GM12878 (cell line): ENCODE data around the gene MTA3. TPM values are rescaled to one million over a fixed set of nuclear protein-coding genes. Genes with fewer than 3 reads are reported as not detected.

Experiments used
- ATAC-seq: fragments of 200-7000 bp; cut with Tn5 transposase; 3 replicates; pipeline ENCODE4 v1.9.1; 2020; ENCODE audit warnings: mild to moderate bottlenecking, moderate library complexity
- BruUV-seq: library from RNA; stranded (reverse); fragments of 400-500 nt; replicated peaks from 2 replicates; lab custom pipeline; 2021; lab: Mats Ljungman, UMichigan
- CTCF ChIA-PET: fragments of 300-600 bp; sonication (Branson Sonifier 250); formaldehyde crosslinking; extraction: SDS; loops from one replicate; lab custom pipeline; 2021; ENCODE audit warnings: inconsistent platforms; lab: Yijun Ruan, JAX
- POLR2A ChIA-PET: fragments of 350-600 bp; formaldehyde crosslinking; extraction: SDS; loops from one replicate; lab custom pipeline; 2021; ENCODE audit warnings: inconsistent platforms; lab: Charles Lee
- RAD21 ChIA-PET: fragments of 300-600 bp; sonication (Branson Sonifier 250); formaldehyde crosslinking; loops from one replicate; lab custom pipeline; 2023; ENCODE audit warnings: antibody characterized with exemption; ENCODE audit not compliant: unreplicated experiment; lab: Charles Lee
- SMC1A ChIA-PET: fragments of 300-600 bp; sonication (Branson Sonifier 250); formaldehyde crosslinking; loops from one replicate; lab custom pipeline; 2023; ENCODE audit not compliant: unreplicated experiment, uncharacterized antibody; lab: Charles Lee
- DNase-seq: peaks from one replicate; pipeline ENCODE4 v3.0.0-alpha.2; 2011; ENCODE audit warnings: low read depth, low spot score
- FAIRE-seq: peaks from 3 replicates; lab custom pipeline; 2011; peaks lifted over from hg19 to GRCh38; lab: Jason Lieb, UNC
- H2AFZ ChIP-seq: 2 replicates; pipeline ENCODE4 v1.6.0; 2011; ENCODE audit warnings: low read depth, low read length, control low read depth; ENCODE audit not compliant: control insufficient read depth
- H3K27ac ChIP-seq: 2 replicates; pipeline ENCODE4 v1.5.1; 2011; ENCODE audit warnings: control low read depth; ENCODE audit not compliant: control insufficient read depth, insufficient read depth
- H3K27me3 ChIP-seq, 2 experiments: replicated peaks in 1 of 2; 2 replicates each; pipeline versions ENCODE4 v1.6.0 to v1.6.1; 2011; ENCODE audit warnings: low read length in 1 of 2; ENCODE audit not compliant: control insufficient read depth in 2 of 2, insufficient read depth in 2 of 2
- H3K36me3 ChIP-seq, 2 experiments: 2 replicates each; pipeline ENCODE4 v1.5.1; 2011; ENCODE audit warnings: low read length in 1 of 2; ENCODE audit not compliant: control insufficient read depth in 2 of 2, insufficient read depth in 2 of 2
- H3K4me1 ChIP-seq: 2 replicates; pipeline ENCODE4 v1.6.1; 2011; ENCODE audit warnings: mild to moderate bottlenecking, low read length, moderate library complexity, mixed read lengths; ENCODE audit not compliant: control insufficient read depth, insufficient read depth
- H3K4me2 ChIP-seq: 2 replicates; pipeline ENCODE4 v1.6.0; 2011; ENCODE audit warnings: control low read depth; ENCODE audit not compliant: control insufficient read depth, insufficient read depth
- H3K4me3 ChIP-seq: fragments of 200-600 bp; sonication (generic); 2 replicates; pipeline ENCODE4 v1.5.1; 2016
- H3K79me2 ChIP-seq: 2 replicates; pipeline ENCODE4 v1.6.0; 2011; ENCODE audit warnings: low read length; ENCODE audit not compliant: control insufficient read depth, insufficient read depth
- H3K9ac ChIP-seq: 2 replicates; pipeline ENCODE4 v1.8.0; 2011; ENCODE audit warnings: low read length, control low read depth, mixed read lengths; ENCODE audit not compliant: control insufficient read depth, insufficient read depth
- H3K9me3 ChIP-seq: replicated peaks from 3 replicates; pipeline ENCODE4 v1.5.1; 2011; ENCODE audit warnings: mild to moderate bottlenecking, low read length; ENCODE audit not compliant: control insufficient read depth, insufficient read depth
- H4K20me1 ChIP-seq: 2 replicates; pipeline ENCODE4 v1.6.0; 2011; ENCODE audit not compliant: control insufficient read depth, insufficient read depth
- CREB1 ChIP-seq: IDR thresholded peaks from 2 replicates; pipeline ENCODE4 v1.6.1; 2012; ENCODE audit warnings: low read depth, mild to moderate bottlenecking, inconsistent platforms
- LARP7 ChIP-seq: fragments of 450-650 bp; IDR thresholded peaks from 2 replicates; pipeline ENCODE4 v1.6.1; 2017; ENCODE audit warnings: mild to moderate bottlenecking
- MTA3 ChIP-seq: IDR thresholded peaks from 2 replicates; pipeline ENCODE4 v1.6.1; 2012; ENCODE audit warnings: low read length, inconsistent platforms, borderline replicate concordance
- RAD21 ChIP-seq: IDR thresholded peaks from 2 replicates; pipeline ENCODE4 v1.6.1; 2011; ENCODE audit warnings: mild to moderate bottlenecking, low read depth, low read length, moderate library complexity; ENCODE audit not compliant: insufficient read depth
- RCOR1 ChIP-seq: conservative IDR thresholded peaks from 2 replicates; pipeline ENCODE4 v1.6.1; 2012; ENCODE audit warnings: low read depth, low read length, improper control_type of control experiment
- REST ChIP-seq: IDR thresholded peaks from 2 replicates; pipeline ENCODE4 v1.6.1; 2012; ENCODE audit warnings: mild to moderate bottlenecking, low read depth, low read length
- ZNF274 ChIP-seq: IDR thresholded peaks from one replicate; pipeline ENCODE4 v1.8.0; 2011; ENCODE audit not compliant: insufficient read length, insufficient read depth
- WGBS: methylation state at CpG from one replicate; pipeline ENCODE4 v1.1.6; 2016; ENCODE audit warnings: low lambda C conversion rate; ENCODE audit not compliant: insufficient replicate concordance, insufficient coverage; ENCODE audit errors: missing lambda C conversion rate; 5-methylcytosine and 5-hydroxymethylcytosine counted together
- in situ Hi-C: fragments of 300-500 bp; cut with MboI; formaldehyde crosslinking; loops from 9 replicates; pipeline ENCODE4 v1.14.3; 2018; ENCODE audit warnings: mixed read lengths
- intact Hi-C: fragments of 100-400 bp; cut with micrococcal nuclease; formaldehyde crosslinking; loops from one replicate; pipeline ENCODE4 v1.14.2; 2022; ENCODE audit not compliant: unreplicated experiment
- polyA plus RNA-seq, 11 experiments: library from polyadenylated mRNA; depleted of rRNA in 4 of 11; unstranded in 6 of 11; stranded (reverse) in 5 of 11; fragments of >200 nt; fragmentation: Nextera tagmentation in 4 of 11; fragmentation: Illumina TruSeq in 1 of 11; extraction: Ambion mirVana in 4 of 11; extraction: Trizol in 1 of 11; gene quantifications; 1 replicate in 1 of 11; 2 replicates in 10 of 11; pipeline versions ENCODE4 v1.2.1 to v1.2.3, GENCODE V29; 2011 to 2016; ENCODE audit warnings: inconsistent platforms in 2 of 11, missing spikeins in 2 of 11, low read depth in 1 of 11
- total RNA-seq, 4 experiments: library from RNA; depleted of rRNA in 3 of 4; stranded (reverse); fragments of >200 nt in 3 of 4; fragmentation: Illumina TruSeq in 1 of 4; extraction: Trizol in 1 of 4; gene quantifications; 2 replicates each; pipeline versions ENCODE4 v1.2.1 to v1.2.3, GENCODE V29; 2013 to 2021
- TF ChIP-seq, protein P1 (sequence below): fragments of 450-650 bp; formaldehyde crosslinking; IDR thresholded peaks from 2 replicates; pipeline ENCODE4 v1.4.0; 2020; ENCODE audit warnings: mild to moderate bottlenecking, moderate library complexity

The MTA3 gene
- total and polyA plus RNA-seq, 10 of the 15 experiments (the other 5 are each of a cell fraction or from before 2014, with no cell fraction given): 17.6 to 45.5 (median 26.5) TPM

GRCh38 chr2:42545023-42545721 lies 23.3 kb upstream of the MTA3 start:
- ChIA-PET POLR2A (no interaction called here), CTCF (interaction anchor here (2.1 kb wide), 1 partner anchor 120 kb away, joined by 8 read pairs; no protein-coding TSS in a partner anchor), RAD21 (no interaction called here), SMC1A (interaction anchor here (0.8 to 2.1 kb wide), 3 partner anchors 12 to 39 kb away, joined by 3 to 5 read pairs (median 3); no protein-coding TSS in a partner anchor)
- Histone ChIP-seq H3K9me3 (no peaks in the 10 kb centered on the region; the same call in 2 of the 3 replicates), H4K20me1 (no peaks in the 10 kb centered on the region), H3K9ac (no peak overlapping the region), H2AFZ (no peak overlapping the region), H3K79me2 (no peaks in the 10 kb centered on the region), H3K4me3 (no peak overlapping the region), H3K4me2 (no peak overlapping the region), H3K27ac (no peak overlapping the region), H3K27me3 (no peaks in the 10 kb centered on the region), H3K36me3 (no peaks in the 10 kb centered on the region), H3K4me1 (peaks cover 5% of the 10 kb centered on the region; the same call in 1 of the 2 replicates)
- 82% methylated on average over 8 of the region's 8 CpGs for WGBS
- in situ Hi-C loops (no loop called here), intact Hi-C loops (no loop called here)
- FAIRE-seq (no peak), ATAC-seq (no peak), DNase-seq (no peak)
- TF ChIP-seq, protein P1, sequence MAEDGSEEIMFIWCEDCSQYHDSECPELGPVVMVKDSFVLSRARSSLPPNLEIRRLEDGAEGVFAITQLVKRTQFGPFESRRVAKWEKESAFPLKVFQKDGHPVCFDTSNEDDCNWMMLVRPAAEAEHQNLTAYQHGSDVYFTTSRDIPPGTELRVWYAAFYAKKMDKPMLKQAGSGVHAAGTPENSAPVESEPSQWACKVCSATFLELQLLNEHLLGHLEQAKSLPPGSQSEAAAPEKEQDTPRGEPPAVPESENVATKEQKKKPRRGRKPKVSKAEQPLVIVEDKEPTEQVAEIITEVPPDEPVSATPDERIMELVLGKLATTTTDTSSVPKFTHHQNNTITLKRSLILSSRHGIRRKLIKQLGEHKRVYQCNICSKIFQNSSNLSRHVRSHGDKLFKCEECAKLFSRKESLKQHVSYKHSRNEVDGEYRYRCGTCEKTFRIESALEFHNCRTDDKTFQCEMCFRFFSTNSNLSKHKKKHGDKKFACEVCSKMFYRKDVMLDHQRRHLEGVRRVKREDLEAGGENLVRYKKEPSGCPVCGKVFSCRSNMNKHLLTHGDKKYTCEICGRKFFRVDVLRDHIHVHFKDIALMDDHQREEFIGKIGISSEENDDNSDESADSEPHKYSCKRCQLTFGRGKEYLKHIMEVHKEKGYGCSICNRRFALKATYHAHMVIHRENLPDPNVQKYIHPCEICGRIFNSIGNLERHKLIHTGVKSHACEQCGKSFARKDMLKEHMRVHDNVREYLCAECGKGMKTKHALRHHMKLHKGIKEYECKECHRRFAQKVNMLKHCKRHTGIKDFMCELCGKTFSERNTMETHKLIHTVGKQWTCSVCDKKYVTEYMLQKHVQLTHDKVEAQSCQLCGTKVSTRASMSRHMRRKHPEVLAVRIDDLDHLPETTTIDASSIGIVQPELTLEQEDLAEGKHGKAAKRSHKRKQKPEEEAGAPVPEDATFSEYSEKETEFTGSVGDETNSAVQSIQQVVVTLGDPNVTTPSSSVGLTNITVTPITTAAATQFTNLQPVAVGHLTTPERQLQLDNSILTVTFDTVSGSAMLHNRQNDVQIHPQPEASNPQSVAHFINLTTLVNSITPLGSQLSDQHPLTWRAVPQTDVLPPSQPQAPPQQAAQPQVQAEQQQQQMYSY (CRISPR knock-in tag): no peak
- TF ChIP-seq MTA3 (no peak), RCOR1 (no peak), RAD21 (no peak), CREB1 (no peak), ZNF274 (no peak), REST (no peak), LARP7 (no peak)
- no TSS peak for BruUV-seq
